Keratinocyte (primary cell): ENCODE measurements around the gene MARK1. TPM values are rescaled to one million over a fixed set of nuclear protein-coding genes. Genes with fewer than 3 reads are reported as not detected.

Experiments
- DNase-seq: peaks from one replicate; pipeline ENCODE4 v3.0.0-alpha.2; 2011; ENCODE audit warnings: low read depth, missing footprints, low spot score
- FAIRE-seq: peaks from 2 replicates; lab custom pipeline; 2011; peaks lifted over from hg19 to GRCh38; lab: Jason Lieb, UNC
- H2AFZ ChIP-seq: 2 replicates; pipeline ENCODE4 v1.6.0; 2012; ENCODE audit warnings: low read length, control low read depth, inconsistent platforms; ENCODE audit not compliant: control insufficient read depth
- H3K27ac ChIP-seq: 2 replicates; pipeline ENCODE4 v1.5.1; 2011; ENCODE audit warnings: low read length; ENCODE audit not compliant: control insufficient read depth, insufficient read depth
- H3K27me3 ChIP-seq: 3 replicates; pipeline ENCODE4 v1.6.0; 2011; ENCODE audit warnings: low read length; ENCODE audit not compliant: control insufficient read depth, insufficient read depth; ENCODE audit errors: extremely low read depth
- H3K36me3 ChIP-seq, 2 experiments: 2 replicates in 1 of 2; 3 replicates in 1 of 2; pipeline ENCODE4 v1.5.1; 2011; ENCODE audit warnings: low read length in 2 of 2, mild to moderate bottlenecking in 1 of 2; ENCODE audit not compliant: control insufficient read depth in 2 of 2, insufficient read depth in 2 of 2; ENCODE audit errors: extremely low read depth in 1 of 2
- H3K4me1 ChIP-seq: 3 replicates; pipeline ENCODE4 v1.5.1; 2011; ENCODE audit warnings: low read length; ENCODE audit not compliant: control insufficient read depth, insufficient read depth; ENCODE audit errors: extremely low read depth
- H3K4me2 ChIP-seq: 3 replicates; pipeline ENCODE4 v1.6.0; 2011; ENCODE audit warnings: low read depth, low read length; ENCODE audit not compliant: control insufficient read depth, insufficient read depth; ENCODE audit errors: extremely low read depth
- H3K4me3 ChIP-seq, 3 experiments: fragments of 200-600 bp in 1 of 3; sonication (generic) in 1 of 3; 2 replicates in 2 of 3; 3 replicates in 1 of 3; pipeline ENCODE4 v1.5.1; 2011 to 2016; ENCODE audit warnings: low read length in 3 of 3, mild to moderate bottlenecking in 3 of 3, control low read depth in 2 of 3, inconsistent platforms in 1 of 3, low read depth in 1 of 3, mixed read lengths in 1 of 3, mixed run types in 1 of 3, moderate library complexity in 1 of 3; ENCODE audit not compliant: control insufficient read depth in 2 of 3, insufficient read depth in 2 of 3; ENCODE audit errors: extremely low read depth in 1 of 3
- H3K79me2 ChIP-seq: 2 replicates; pipeline ENCODE4 v1.6.0; 2012; ENCODE audit warnings: low read length; ENCODE audit not compliant: control insufficient read depth, insufficient read depth
- H3K9ac ChIP-seq: 3 replicates; pipeline ENCODE4 v1.6.0; 2011; ENCODE audit warnings: low read length; ENCODE audit not compliant: control insufficient read depth, insufficient read depth; ENCODE audit errors: extremely low read depth
- H3K9me1 ChIP-seq: 3 replicates; pipeline ENCODE4 v1.6.0; 2011; ENCODE audit warnings: low read length; ENCODE audit not compliant: control insufficient read depth, insufficient read depth; ENCODE audit errors: extremely low read depth
- H3K9me3 ChIP-seq: 2 replicates; pipeline ENCODE4 v1.5.1; 2012; ENCODE audit warnings: low read depth, low read length; ENCODE audit not compliant: control insufficient read depth
- H4K20me1 ChIP-seq: 3 replicates; pipeline ENCODE4 v1.6.0; 2011; ENCODE audit warnings: low read length; ENCODE audit not compliant: control insufficient read depth, insufficient read depth; ENCODE audit errors: extremely low read depth
- EZH2 ChIP-seq: IDR thresholded peaks from one replicate; pipeline ENCODE4 v1.6.1; 2012; ENCODE audit warnings: inconsistent platforms, mild to moderate bottlenecking, low read length, moderate library complexity
- dilution Hi-C: fragments of 300-500 bp; cut with MboI; formaldehyde crosslinking; loops from one replicate; pipeline ENCODE4 v1.7.0; 2020; ENCODE audit warnings: low sequenced_read_pairs; ENCODE audit not compliant: extremely low pct_ligation_motif_present
- polyA plus RNA-seq, 5 experiments: library from polyadenylated mRNA; depleted of rRNA in 3 of 5; stranded (reverse) in 3 of 5; stranded (forward) in 1 of 5; unstranded in 1 of 5; fragments of >200 nt; gene quantifications; 1 replicate in 1 of 5; 2 replicates in 3 of 5; 3 replicates in 1 of 5; pipeline versions ENCODE4 v1.2.1 to v1.2.3, GENCODE V29; 2011 to 2012; ENCODE audit warnings: missing spikeins in 2 of 5, low read depth in 1 of 5, low replicate concordance in 1 of 5
- small RNA-seq, 3 experiments: library from RNA; depleted of rRNA; stranded (forward); fragments of <200 nt; gene quantifications; one replicate each; pipeline ENCODE3, GENCODE V24; 2012; ENCODE audit warnings: low read depth in 3 of 3, low replicate concordance in 1 of 3; ENCODE audit not compliant: insufficient read length in 3 of 3
- TF ChIP-seq, protein P1 (sequence below), 3 experiments: IDR thresholded peaks in 1 of 3; conservative IDR thresholded peaks in 1 of 3; optimal IDR thresholded peaks in 1 of 3; 2 replicates in 2 of 3; 3 replicates in 1 of 3; pipeline versions ENCODE3 to v1.5.1; 2011; ENCODE audit warnings: low read length in 3 of 3, mild to moderate bottlenecking in 3 of 3, moderate library complexity in 2 of 3, control low read depth in 1 of 3, inconsistent platforms in 1 of 3; ENCODE audit not compliant: insufficient read depth in 2 of 3; ENCODE audit errors: extremely low read depth in 1 of 3

Gene MARK1
- polyA plus RNA-seq, 1 donor (not counting 4 experiments of a cell fraction or from before 2014, with no cell fraction given) = 8.4 TPM

DNA sequence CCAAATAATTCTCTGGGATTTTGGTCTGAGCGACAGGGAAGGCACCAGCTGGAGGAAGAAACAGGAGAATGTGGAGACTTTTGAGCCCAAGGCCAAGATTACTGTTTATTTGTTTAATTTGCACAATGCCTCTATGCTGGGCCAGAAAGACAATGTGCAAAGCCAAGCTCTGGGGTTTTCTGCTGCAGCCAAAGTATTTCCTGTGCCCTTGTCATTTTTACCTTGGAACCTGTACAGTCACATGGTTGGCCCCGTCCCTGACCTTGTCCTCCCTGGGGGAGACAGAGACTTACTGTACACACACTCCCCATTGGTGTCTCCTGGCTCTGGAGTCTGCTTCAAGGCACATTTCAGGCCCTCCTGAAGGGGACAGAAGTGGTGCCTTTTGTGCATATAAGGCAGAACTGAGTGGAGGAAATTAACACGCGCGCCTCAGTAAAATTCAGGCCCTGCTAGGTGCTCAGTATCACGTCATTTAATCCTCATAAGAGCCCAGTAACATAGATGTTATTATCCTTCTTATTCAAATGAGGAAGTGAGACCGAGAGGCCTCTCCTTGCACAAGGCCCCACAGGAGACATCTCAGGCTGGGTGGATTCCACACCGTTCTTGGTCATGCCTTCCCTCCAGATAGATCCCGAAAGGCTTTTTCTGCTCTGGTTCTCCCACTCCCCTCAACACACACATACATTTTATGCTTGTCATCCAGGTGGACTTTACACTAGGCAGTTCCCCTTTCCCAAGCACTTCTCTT is 183.3 kb downstream of the MARK1 start:
- Histone ChIP-seq H3K9me1 (no peaks in the 10 kb centered on the region), H3K9ac (no peak overlapping the region), H3K27ac (no peak overlapping the region), H3K4me3 (no peak overlapping the region), H3K4me2 (no peak overlapping the region), H2AFZ (no peak overlapping the region), H4K20me1 (no peaks in the 10 kb centered on the region), H3K36me3 (no peaks in the 10 kb centered on the region), H3K79me2 (no peaks in the 10 kb centered on the region), H3K27me3 (no peaks in the 10 kb centered on the region), H3K9me3 (no peaks in the 10 kb centered on the region), H3K4me1 (no peaks in the 10 kb centered on the region)
- FAIRE-seq (no peak), DNase-seq (no peak)
- dilution Hi-C loops = no loop called here
- TF ChIP-seq, protein P1, sequence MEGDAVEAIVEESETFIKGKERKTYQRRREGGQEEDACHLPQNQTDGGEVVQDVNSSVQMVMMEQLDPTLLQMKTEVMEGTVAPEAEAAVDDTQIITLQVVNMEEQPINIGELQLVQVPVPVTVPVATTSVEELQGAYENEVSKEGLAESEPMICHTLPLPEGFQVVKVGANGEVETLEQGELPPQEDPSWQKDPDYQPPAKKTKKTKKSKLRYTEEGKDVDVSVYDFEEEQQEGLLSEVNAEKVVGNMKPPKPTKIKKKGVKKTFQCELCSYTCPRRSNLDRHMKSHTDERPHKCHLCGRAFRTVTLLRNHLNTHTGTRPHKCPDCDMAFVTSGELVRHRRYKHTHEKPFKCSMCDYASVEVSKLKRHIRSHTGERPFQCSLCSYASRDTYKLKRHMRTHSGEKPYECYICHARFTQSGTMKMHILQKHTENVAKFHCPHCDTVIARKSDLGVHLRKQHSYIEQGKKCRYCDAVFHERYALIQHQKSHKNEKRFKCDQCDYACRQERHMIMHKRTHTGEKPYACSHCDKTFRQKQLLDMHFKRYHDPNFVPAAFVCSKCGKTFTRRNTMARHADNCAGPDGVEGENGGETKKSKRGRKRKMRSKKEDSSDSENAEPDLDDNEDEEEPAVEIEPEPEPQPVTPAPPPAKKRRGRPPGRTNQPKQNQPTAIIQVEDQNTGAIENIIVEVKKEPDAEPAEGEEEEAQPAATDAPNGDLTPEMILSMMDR (optimal IDR thresholded peaks at IDR 0.05 in 1 of 3, IDR thresholded peaks at IDR 0.05 in 1 of 3, conservative IDR thresholded peaks at IDR 0.05 in 1 of 3; ENCODE audit: extremely low read depth in 1 of 3, insufficient read depth in 2 of 3, low read length in 3 of 3) = no peak
- TF ChIP-seq EZH2 = no peak

Small RNA genes within 50 kb of the gene (small RNA-seq; reads per million reads assigned to genes)
- 0 reads per million in 3 experiments for gene RN7SL464P

Other genes with a start within 250 kb of the MARK1 start
- 0.68 to 0.97 TPM (median 0.72 TPM) in 3 replicates for gene C1orf115, start 162.2 kb downstream of the MARK1 start, polyA plus RNA-seq
- gene MTARC2, start 220.2 kb downstream of the MARK1 start, polyA plus RNA-seq = 0.43 to 0.75 TPM (median 0.73 TPM) in 3 replicates